ENCODE measurements around the gene ZBED1. TPM values are rescaled to one million over a fixed set of nuclear protein-coding genes. Genes with fewer than 3 reads are reported as not detected.

ZBED1 gene
- 25.6 TPM for total RNA-seq

- Histone ChIP-seq H3K27ac (ENCODE audit: low read depth, low read length) (peak within 1 kb of the TSS; percentile 83), H3K4me3 (ENCODE audit: low read length in 3 of 3) (peak within 1 kb of the TSS; percentile 71 to 79 (median 74)), H3K36me3 (ENCODE audit: control insufficient read depth in 3 of 3, insufficient read depth in 3 of 3, low read length in 3 of 3) (no peaks in the 10 kb centered on the region), H3K4me1 (ENCODE audit: control insufficient read depth in 3 of 3, insufficient read depth in 3 of 3, low read length in 3 of 3) (peaks cover 10 to 20% (median 16%) of the 10 kb centered on the region in 3 donors), H3K27me3 (ENCODE audit: control insufficient read depth in 3 of 3, insufficient read depth in 3 of 3, low read length in 3 of 3) (no peaks in the 10 kb centered on the region), H3K9me3 (ENCODE audit: control insufficient read depth in 3 of 3, low read length in 3 of 3) (no peaks in the 10 kb centered on the region), H3K9ac (ENCODE audit: low read depth in 1 of 3, low read length in 3 of 3) (peak within 1 kb of the TSS; percentile 83 to 91 (median 83))
These were observed at the start of gene ZBED1, which contains the start of gene DHRSX for GRCh38 chrX:2500803-2501558. Gene ZBED1, minus strand, starts transcription at chrX:2500976. Its CDS starts 10,257 bp downstream, at chrX:2490719. Gene DHRSX, minus strand, starts transcription at chrX:2500976. Its CDS starts 51 bp downstream, at chrX:2500925.

GRCh38 chrX:2549876-2550275, 49.1 kb upstream of the ZBED1 start:
- H3K4me3 ChIP-seq (ENCODE audit: low read length in 3 of 3), result no peak overlapping the region
- H3K9me3 ChIP-seq (ENCODE audit: control insufficient read depth in 3 of 3, low read length in 3 of 3), result no peaks in the 10 kb centered on the region

GRCh38 chrX:2548711-2549423, 48.1 kb upstream of the ZBED1 start:
- Histone ChIP-seq H3K4me3 (ENCODE audit: low read length in 3 of 3) (no peak overlapping the region), H3K27ac (ENCODE audit: low read depth, low read length) (no peak overlapping the region), H3K27me3 (ENCODE audit: control insufficient read depth in 3 of 3, insufficient read depth in 3 of 3, low read length in 3 of 3) (no peaks in the 10 kb centered on the region), H3K4me1 (ENCODE audit: control insufficient read depth in 3 of 3, insufficient read depth in 3 of 3, low read length in 3 of 3) (no peaks in the 10 kb centered on the region), H3K9ac (ENCODE audit: low read depth in 1 of 3, low read length in 3 of 3) (no peak overlapping the region), H3K36me3 (ENCODE audit: control insufficient read depth in 3 of 3, insufficient read depth in 3 of 3, low read length in 3 of 3) (no peaks in the 10 kb centered on the region), H3K9me3 (ENCODE audit: control insufficient read depth in 3 of 3, low read length in 3 of 3) (no peaks in the 10 kb centered on the region)

More at GRCh38 chrX:2549876-2550275, 49.1 kb upstream of the ZBED1 start:
- Histone ChIP-seq H3K36me3 (ENCODE audit: control insufficient read depth in 3 of 3, insufficient read depth in 3 of 3, low read length in 3 of 3) (no peaks in the 10 kb centered on the region), H3K27ac (ENCODE audit: low read depth, low read length) (no peak overlapping the region), H3K4me1 (ENCODE audit: control insufficient read depth in 3 of 3, insufficient read depth in 3 of 3, low read length in 3 of 3) (no peaks in the 10 kb centered on the region), H3K27me3 (ENCODE audit: control insufficient read depth in 3 of 3, insufficient read depth in 3 of 3, low read length in 3 of 3) (no peaks in the 10 kb centered on the region), H3K9ac (ENCODE audit: low read depth in 1 of 3, low read length in 3 of 3) (no peak overlapping the region)

GRCh38 chrX:2547736-2548135, 47.0 kb upstream of the ZBED1 start:
- no peaks in the 10 kb centered on the region for H3K36me3 ChIP-seq (ENCODE audit: control insufficient read depth in 3 of 3, insufficient read depth in 3 of 3, low read length in 3 of 3)
- H3K27me3 ChIP-seq (ENCODE audit: control insufficient read depth in 3 of 3, insufficient read depth in 3 of 3, low read length in 3 of 3), result no peaks in the 10 kb centered on the region
- no peak overlapping the region for H3K27ac ChIP-seq (ENCODE audit: low read depth, low read length)
- H3K9me3 ChIP-seq (ENCODE audit: control insufficient read depth in 3 of 3, low read length in 3 of 3), result no peaks in the 10 kb centered on the region
- no peaks in the 10 kb centered on the region for H3K4me1 ChIP-seq (ENCODE audit: control insufficient read depth in 3 of 3, insufficient read depth in 3 of 3, low read length in 3 of 3)
- no peak overlapping the region for H3K9ac ChIP-seq (ENCODE audit: low read depth in 1 of 3, low read length in 3 of 3)
- H3K4me3 ChIP-seq (ENCODE audit: low read length in 3 of 3), result no peak overlapping the region

GRCh38 chrX:2546496-2546895, 45.7 kb upstream of the ZBED1 start:
- H3K4me1 ChIP-seq (ENCODE audit: control insufficient read depth in 3 of 3, insufficient read depth in 3 of 3, low read length in 3 of 3), result no peaks in the 10 kb centered on the region
- H3K9ac ChIP-seq (ENCODE audit: low read depth in 1 of 3, low read length in 3 of 3), result no peak overlapping the region
- no peaks in the 10 kb centered on the region for H3K36me3 ChIP-seq (ENCODE audit: control insufficient read depth in 3 of 3, insufficient read depth in 3 of 3, low read length in 3 of 3)
- no peaks in the 10 kb centered on the region for H3K9me3 ChIP-seq (ENCODE audit: control insufficient read depth in 3 of 3, low read length in 3 of 3)
- no peak overlapping the region for H3K27ac ChIP-seq (ENCODE audit: low read depth, low read length)
- no peaks in the 10 kb centered on the region for H3K27me3 ChIP-seq (ENCODE audit: control insufficient read depth in 3 of 3, insufficient read depth in 3 of 3, low read length in 3 of 3)
- no peak overlapping the region for H3K4me3 ChIP-seq (ENCODE audit: low read length in 3 of 3)

- Histone ChIP-seq H3K4me1 (ENCODE audit: control insufficient read depth in 3 of 3, insufficient read depth in 3 of 3, low read length in 3 of 3) (no peaks in the 10 kb centered on the region), H3K9me3 (ENCODE audit: control insufficient read depth in 3 of 3, low read length in 3 of 3) (no peaks in the 10 kb centered on the region), H3K4me3 (ENCODE audit: low read length in 3 of 3) (no peak overlapping the region), H3K9ac (ENCODE audit: low read depth in 1 of 3, low read length in 3 of 3) (no peak overlapping the region), H3K27ac (ENCODE audit: low read depth, low read length) (no peak overlapping the region), H3K36me3 (ENCODE audit: control insufficient read depth in 3 of 3, insufficient read depth in 3 of 3, low read length in 3 of 3) (no peaks in the 10 kb centered on the region), H3K27me3 (ENCODE audit: control insufficient read depth in 3 of 3, insufficient read depth in 3 of 3, low read length in 3 of 3) (no peaks in the 10 kb centered on the region)
These were observed 44.4 kb upstream of the ZBED1 start for GRCh38 chrX:2545144-2545543.

- Histone ChIP-seq H3K4me1 (ENCODE audit: control insufficient read depth in 3 of 3, insufficient read depth in 3 of 3, low read length in 3 of 3) (no peaks in the 10 kb centered on the region), H3K36me3 (ENCODE audit: control insufficient read depth in 3 of 3, insufficient read depth in 3 of 3, low read length in 3 of 3) (no peaks in the 10 kb centered on the region), H3K9me3 (ENCODE audit: control insufficient read depth in 3 of 3, low read length in 3 of 3) (no peaks in the 10 kb centered on the region), H3K9ac (ENCODE audit: low read depth in 1 of 3, low read length in 3 of 3) (no peak overlapping the region), H3K27me3 (ENCODE audit: control insufficient read depth in 3 of 3, insufficient read depth in 3 of 3, low read length in 3 of 3) (peaks cover 0 to 4% (median 2%) of the 10 kb centered on the region in 3 donors), H3K4me3 (ENCODE audit: low read length in 3 of 3) (no peak overlapping the region), H3K27ac (ENCODE audit: low read depth, low read length) (no peak overlapping the region)
These were observed 42.2 kb upstream of the ZBED1 start for GRCh38 chrX:2542826-2543521.

- Histone ChIP-seq H3K4me3 (ENCODE audit: low read length in 3 of 3) (no peak overlapping the region), H3K4me1 (ENCODE audit: control insufficient read depth in 3 of 3, insufficient read depth in 3 of 3, low read length in 3 of 3) (no peaks in the 10 kb centered on the region), H3K27me3 (ENCODE audit: control insufficient read depth in 3 of 3, insufficient read depth in 3 of 3, low read length in 3 of 3) (peaks cover 2 to 7% (median 5%) of the 10 kb centered on the region in 3 donors), H3K9me3 (ENCODE audit: control insufficient read depth in 3 of 3, low read length in 3 of 3) (no peaks in the 10 kb centered on the region), H3K9ac (ENCODE audit: low read depth in 1 of 3, low read length in 3 of 3) (no peak overlapping the region), H3K27ac (ENCODE audit: low read depth, low read length) (no peak overlapping the region), H3K36me3 (ENCODE audit: control insufficient read depth in 3 of 3, insufficient read depth in 3 of 3, low read length in 3 of 3) (no peaks in the 10 kb centered on the region)
These were observed 40.8 kb upstream of the ZBED1 start for GRCh38 chrX:2541603-2542002.

GRCh38 chrX:2540426-2540947, 39.7 kb upstream of the ZBED1 start:
- no peaks in the 10 kb centered on the region for H3K9me3 ChIP-seq (ENCODE audit: control insufficient read depth in 3 of 3, low read length in 3 of 3)
- no peak overlapping the region for H3K27ac ChIP-seq (ENCODE audit: low read depth, low read length)
- no peaks in the 10 kb centered on the region for H3K36me3 ChIP-seq (ENCODE audit: control insufficient read depth in 3 of 3, insufficient read depth in 3 of 3, low read length in 3 of 3)
- no peak overlapping the region for H3K9ac ChIP-seq (ENCODE audit: low read depth in 1 of 3, low read length in 3 of 3)
- H3K27me3 ChIP-seq (ENCODE audit: control insufficient read depth in 3 of 3, insufficient read depth in 3 of 3, low read length in 3 of 3), result peaks cover 2 to 7% (median 5%) of the 10 kb centered on the region in 3 donors
- H3K4me1 ChIP-seq (ENCODE audit: control insufficient read depth in 3 of 3, insufficient read depth in 3 of 3, low read length in 3 of 3), result no peaks in the 10 kb centered on the region
- no peak overlapping the region for H3K4me3 ChIP-seq (ENCODE audit: low read length in 3 of 3)

Data from skeletal muscle tissue (tissue), 4 donors.